Type B pancreatic cell (in vitro differentiated cells): Measurements from ENCODE around the gene TSPAN15. TPM values are rescaled to one million over a fixed set of nuclear protein-coding genes. Genes with fewer than 3 reads are reported as not detected.
"Not testable (repeated sequence)": the region's sequence is repeated elsewhere in the genome, so short reads cannot be mapped to it uniquely, and the experiment has no call there.

Source experiments
- DNase-seq: peaks from one replicate; pipeline ENCODE4 v3.0.0; 2021; ENCODE audit warnings: mixed read lengths; ENCODE audit not compliant: unreplicated experiment; ENCODE audit errors: extremely low spot score
- H3K27ac Mint-ChIP-seq: 2 replicates; pipeline ENCODE4 v1.8.0; 2021; ENCODE audit warnings: mild to moderate bottlenecking, mixed read lengths
- H3K27me3 Mint-ChIP-seq: 2 replicates; pipeline ENCODE4 v1.8.0; 2021; ENCODE audit warnings: mixed read lengths
- H3K36me3 Mint-ChIP-seq: 2 replicates; pipeline ENCODE4 v1.8.0; 2021; ENCODE audit warnings: mixed read lengths
- H3K4me1 Mint-ChIP-seq: one replicate; pipeline ENCODE4 v1.8.0; 2021; ENCODE audit warnings: mixed read lengths; ENCODE audit not compliant: unreplicated experiment
- H3K4me3 Mint-ChIP-seq: 2 replicates; pipeline ENCODE4 v1.8.0; 2021; ENCODE audit warnings: mild to moderate bottlenecking, mixed read lengths
- H3K9me3 Mint-ChIP-seq: 2 replicates; pipeline ENCODE4 v1.8.0; 2021; ENCODE audit warnings: mixed read lengths
- CTCF ChIP-seq: fragments of 200-600 bp; sonication (generic); conservative IDR thresholded peaks from 2 replicates; pipeline ENCODE4 v1.5.0; 2021; ENCODE audit warnings: antibody characterized with exemption, mild to moderate bottlenecking
- total RNA-seq: library from RNA; stranded (reverse); gene quantifications from 2 replicates; pipeline ENCODE4 v1.2.1, GENCODE V29; 2021; ENCODE audit warnings: low replicate concordance

TSPAN15 gene
- total RNA-seq, 1 donor from 2014 or later = 19.7 TPM

- no peaks in the 10 kb centered on the region for H3K36me3 Mint-ChIP-seq
- no peak for DNase-seq
- H3K9me3 Mint-ChIP-seq = no peaks in the 10 kb centered on the region
- H3K27me3 Mint-ChIP-seq = peaks cover 27% of the 10 kb centered on the region
- H3K27ac Mint-ChIP-seq = peak overlapping the region; percentile 50
- peak overlapping the region; percentile 12 for H3K4me3 Mint-ChIP-seq
- peaks cover 19% of the 10 kb centered on the region for H3K4me1 Mint-ChIP-seq
- peak; percentile 75 for TF ChIP-seq CTCF
Measured at GRCh38 chr10:69449841-69450240, 1.4 kb upstream of the TSPAN15 start.

DNA sequence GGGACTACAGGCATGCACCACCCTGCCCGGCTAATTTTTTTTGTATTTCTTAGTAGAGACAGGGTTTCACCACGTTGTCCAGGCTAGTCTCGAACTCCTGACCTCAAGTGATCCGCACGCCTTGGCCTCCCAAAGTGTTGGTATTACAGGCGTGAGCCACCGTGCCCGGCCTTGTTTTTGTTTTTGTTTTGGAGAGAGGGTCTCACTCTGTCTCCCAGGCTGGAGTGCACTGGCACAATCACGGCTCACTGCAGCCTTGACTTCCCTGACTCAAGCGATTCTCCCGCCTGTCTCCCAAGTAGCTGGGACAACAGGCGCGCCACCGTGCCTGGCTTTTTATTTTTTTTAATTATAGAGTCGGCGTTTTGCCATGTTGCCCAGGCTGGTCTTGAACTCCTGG lies 870 bp upstream of the TSPAN15 start:
- not testable (repeated sequence) for H3K9me3 Mint-ChIP-seq, H3K36me3 Mint-ChIP-seq, DNase-seq, H3K27ac Mint-ChIP-seq, H3K4me3 Mint-ChIP-seq
- Mint-ChIP-seq H3K4me1 (peaks cover 19% of the 10 kb centered on the region), H3K27me3 (peaks cover 23% of the 10 kb centered on the region)

GRCh38 chr10:69451784-69452251 lies 553 bp downstream of the TSPAN15 start:
- H3K36me3 Mint-ChIP-seq = no peaks in the 10 kb centered on the region
- no peak for DNase-seq
- H3K9me3 Mint-ChIP-seq = no peaks in the 10 kb centered on the region
- H3K27me3 Mint-ChIP-seq = peaks cover 19% of the 10 kb centered on the region
- TF ChIP-seq CTCF = no peak
- no peak overlapping the region for H3K27ac Mint-ChIP-seq
- peaks cover 19% of the 10 kb centered on the region for H3K4me1 Mint-ChIP-seq
- peak overlapping the region; percentile 92 for H3K4me3 Mint-ChIP-seq

DNA sequence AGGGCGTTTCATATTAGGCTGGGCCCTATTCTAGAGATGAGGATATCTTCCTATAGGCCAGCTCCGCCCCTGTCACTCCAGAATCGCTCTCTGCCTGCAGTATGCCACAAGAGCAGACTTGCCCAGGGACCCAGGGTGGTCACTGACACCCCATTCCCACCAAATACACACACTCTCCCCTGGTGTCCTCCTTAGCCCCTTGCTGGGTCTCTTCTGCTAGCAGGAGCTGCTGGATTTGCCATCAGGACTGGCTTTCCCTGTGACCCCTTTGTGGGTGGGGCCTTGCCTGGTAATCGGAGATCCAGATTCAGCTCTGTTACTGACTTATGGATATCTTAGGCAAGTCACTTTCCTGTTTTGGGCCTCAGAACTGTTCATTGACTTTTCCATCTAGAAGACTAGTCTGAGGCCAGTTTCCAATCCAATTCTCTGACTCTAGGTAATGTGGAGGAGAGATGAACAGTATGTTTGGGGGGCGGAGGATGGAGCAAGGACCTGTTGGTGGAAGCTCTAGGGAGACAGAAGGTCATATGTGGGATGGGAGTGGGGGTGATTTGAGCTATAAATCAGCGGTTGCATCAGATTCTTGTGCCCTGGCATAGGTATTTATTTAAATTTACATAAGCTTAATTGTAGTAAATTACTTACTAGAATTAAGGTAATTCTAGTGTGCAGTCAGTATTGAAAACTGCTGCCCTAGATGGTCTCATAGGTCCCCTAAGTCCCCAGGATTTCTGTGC lies 1.6 kb downstream of the TSPAN15 start:
- H3K36me3 Mint-ChIP-seq = no peaks in the 10 kb centered on the region
- TF ChIP-seq CTCF = no peak
- no peak overlapping the region for H3K27ac Mint-ChIP-seq
- H3K9me3 Mint-ChIP-seq = no peaks in the 10 kb centered on the region
- peaks cover 19% of the 10 kb centered on the region for H3K27me3 Mint-ChIP-seq
- no peak for DNase-seq
- H3K4me1 Mint-ChIP-seq = peaks cover 19% of the 10 kb centered on the region
- H3K4me3 Mint-ChIP-seq = peak overlapping the region; percentile 73

- no peak overlapping the region for H3K27ac Mint-ChIP-seq
- H3K4me3 Mint-ChIP-seq = peak overlapping the region; percentile 34
Measured at GRCh38 chr10:69453795-69454194, 2.5 kb downstream of the TSPAN15 start.

More at GRCh38 chr10:69453795-69454194, 2.5 kb downstream of the TSPAN15 start:
- TF ChIP-seq CTCF = no peak
- Mint-ChIP-seq H3K4me1 (peaks cover 24% of the 10 kb centered on the region), H3K27me3 (peaks cover 17% of the 10 kb centered on the region), H3K36me3 (no peaks in the 10 kb centered on the region), H3K9me3 (peaks cover 2% of the 10 kb centered on the region)
- no peak for DNase-seq
